ENCODE results near the gene RAET1L. TPM values are rescaled to one million over a fixed set of nuclear protein-coding genes. Genes with fewer than 3 reads are reported as not detected.
"Not testable (repeated sequence)": the region's sequence is repeated elsewhere in the genome, so short reads cannot be mapped to it uniquely, and the experiment has no call there.

RAET1L gene
- total and polyA plus RNA-seq, 2 donors (not counting 1 experiment from before 2014, with no cell fraction given), result not detected

DNA sequence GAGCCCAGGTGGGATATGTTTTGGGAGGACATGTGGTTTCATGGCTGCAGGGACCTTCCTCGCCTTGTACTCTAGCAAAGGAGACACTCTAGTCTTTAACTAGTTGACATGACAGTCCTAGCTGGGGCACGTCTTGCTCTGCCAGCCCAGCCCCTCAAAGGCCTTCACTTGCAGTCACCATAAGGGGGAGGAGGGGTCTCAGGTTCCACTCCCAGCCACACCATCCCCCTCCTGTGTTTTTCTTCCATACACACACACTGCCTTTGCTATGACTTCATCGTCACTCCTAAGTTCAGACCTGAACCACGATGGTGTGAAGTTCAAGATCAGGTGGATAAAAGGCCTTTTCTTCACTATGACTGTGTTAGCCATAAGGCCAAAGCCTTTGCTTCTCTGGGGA, 48.1 kb downstream of the RAET1L start:
- Histone ChIP-seq H3K9me3 (ENCODE audit: control insufficient read depth, insufficient read depth, low read depth, low read length) (no peaks in the 10 kb centered on the region), H3K9ac (ENCODE audit: insufficient read depth, low read length) (no peak overlapping the region), H3K36me3 (ENCODE audit: control insufficient read depth, insufficient read depth, low read length) (no peaks in the 10 kb centered on the region), H3K27ac (ENCODE audit: insufficient read depth, low read length) (no peak overlapping the region), H3K27me3 (ENCODE audit: control insufficient read depth, insufficient read depth, low read length) (peaks cover 15% of the 10 kb centered on the region), H3K4me3 (replicated peaks in 1 of 4; ENCODE audit: control extremely low read depth in 1 of 4, insufficient read depth in 1 of 4, low read depth in 3 of 4, low read length in 4 of 4) (no peak overlapping the region), H2AFZ (ENCODE audit: low read length) (no peak overlapping the region), H4K20me1 (ENCODE audit: control insufficient read depth, extremely low read depth, insufficient read depth, low read length) (no peaks in the 10 kb centered on the region), H3K4me1 (ENCODE audit: control insufficient read depth, extremely low read depth, insufficient read depth, low read length) (no peaks in the 10 kb centered on the region), H3K4me2 (ENCODE audit: extremely low read depth, insufficient read depth, low read length) (no peak overlapping the region), H3K79me2 (ENCODE audit: control insufficient read depth, insufficient read depth, low read length) (no peaks in the 10 kb centered on the region)
- no peak for DNase-seq (ENCODE audit: low read depth in 2 of 2)
- no peak for TF ChIP-seq EZH2 (IDR thresholded peaks at IDR 0.05; ENCODE audit: low read length, missing control alignments)
- TF ChIP-seq, protein P1, sequence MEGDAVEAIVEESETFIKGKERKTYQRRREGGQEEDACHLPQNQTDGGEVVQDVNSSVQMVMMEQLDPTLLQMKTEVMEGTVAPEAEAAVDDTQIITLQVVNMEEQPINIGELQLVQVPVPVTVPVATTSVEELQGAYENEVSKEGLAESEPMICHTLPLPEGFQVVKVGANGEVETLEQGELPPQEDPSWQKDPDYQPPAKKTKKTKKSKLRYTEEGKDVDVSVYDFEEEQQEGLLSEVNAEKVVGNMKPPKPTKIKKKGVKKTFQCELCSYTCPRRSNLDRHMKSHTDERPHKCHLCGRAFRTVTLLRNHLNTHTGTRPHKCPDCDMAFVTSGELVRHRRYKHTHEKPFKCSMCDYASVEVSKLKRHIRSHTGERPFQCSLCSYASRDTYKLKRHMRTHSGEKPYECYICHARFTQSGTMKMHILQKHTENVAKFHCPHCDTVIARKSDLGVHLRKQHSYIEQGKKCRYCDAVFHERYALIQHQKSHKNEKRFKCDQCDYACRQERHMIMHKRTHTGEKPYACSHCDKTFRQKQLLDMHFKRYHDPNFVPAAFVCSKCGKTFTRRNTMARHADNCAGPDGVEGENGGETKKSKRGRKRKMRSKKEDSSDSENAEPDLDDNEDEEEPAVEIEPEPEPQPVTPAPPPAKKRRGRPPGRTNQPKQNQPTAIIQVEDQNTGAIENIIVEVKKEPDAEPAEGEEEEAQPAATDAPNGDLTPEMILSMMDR (conservative IDR thresholded peaks at IDR 0.05 in 1 of 2, IDR thresholded peaks at IDR 0.05 in 1 of 2; ENCODE audit: low read depth in 1 of 2, low read length in 2 of 2), result no peak

DNA sequence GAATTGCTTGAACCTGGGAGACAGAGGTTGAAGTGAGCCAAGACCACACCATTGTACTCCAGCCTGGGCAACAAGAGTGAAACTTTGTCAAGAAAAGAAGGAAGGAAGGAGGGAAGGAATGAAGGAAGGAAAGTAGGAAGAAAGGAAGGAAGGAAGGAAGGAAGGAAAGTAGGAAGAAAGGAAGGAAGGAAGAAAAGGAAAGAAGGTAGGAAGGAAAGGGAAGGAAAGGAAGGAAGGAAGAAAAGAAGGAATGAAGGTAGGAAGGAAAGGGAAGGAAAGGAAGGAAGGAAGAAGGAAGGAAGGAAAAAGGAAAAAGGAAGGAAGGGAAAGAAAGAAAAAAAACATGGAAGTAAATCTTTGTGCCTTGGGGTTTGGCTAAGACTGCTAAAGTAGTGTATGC, 49.9 kb downstream of the RAET1L start:
- TF ChIP-seq, protein P1 (conservative IDR thresholded peaks at IDR 0.05 in 1 of 2, IDR thresholded peaks at IDR 0.05 in 1 of 2; ENCODE audit: low read depth in 1 of 2, low read length in 2 of 2), result no peak
- TF ChIP-seq EZH2 (IDR thresholded peaks at IDR 0.05; ENCODE audit: low read length, missing control alignments), result no peak
- no peak overlapping the region for H3K9ac ChIP-seq (ENCODE audit: insufficient read depth, low read length)
- H3K27ac ChIP-seq (ENCODE audit: insufficient read depth, low read length), result no peak overlapping the region
- no peaks in the 10 kb centered on the region for H3K9me3 ChIP-seq (ENCODE audit: control insufficient read depth, insufficient read depth, low read depth, low read length)
- H3K27me3 ChIP-seq (ENCODE audit: control insufficient read depth, insufficient read depth, low read length), result peaks cover 15% of the 10 kb centered on the region
- no peaks in the 10 kb centered on the region for H3K79me2 ChIP-seq (ENCODE audit: control insufficient read depth, insufficient read depth, low read length)
- no peaks in the 10 kb centered on the region for H3K36me3 ChIP-seq (ENCODE audit: control insufficient read depth, insufficient read depth, low read length)
- H4K20me1 ChIP-seq (ENCODE audit: control insufficient read depth, extremely low read depth, insufficient read depth, low read length), result no peaks in the 10 kb centered on the region
- H3K4me1 ChIP-seq (ENCODE audit: control insufficient read depth, extremely low read depth, insufficient read depth, low read length), result no peaks in the 10 kb centered on the region
- H2AFZ ChIP-seq (ENCODE audit: low read length), result no peak overlapping the region
- DNase-seq (ENCODE audit: low read depth in 2 of 2), result no peak
- no peak overlapping the region for H3K4me2 ChIP-seq (ENCODE audit: extremely low read depth, insufficient read depth, low read length)
- no peak overlapping the region for H3K4me3 ChIP-seq (replicated peaks in 1 of 4; ENCODE audit: control extremely low read depth in 1 of 4, insufficient read depth in 1 of 4, low read depth in 3 of 4, low read length in 4 of 4)

DNA sequence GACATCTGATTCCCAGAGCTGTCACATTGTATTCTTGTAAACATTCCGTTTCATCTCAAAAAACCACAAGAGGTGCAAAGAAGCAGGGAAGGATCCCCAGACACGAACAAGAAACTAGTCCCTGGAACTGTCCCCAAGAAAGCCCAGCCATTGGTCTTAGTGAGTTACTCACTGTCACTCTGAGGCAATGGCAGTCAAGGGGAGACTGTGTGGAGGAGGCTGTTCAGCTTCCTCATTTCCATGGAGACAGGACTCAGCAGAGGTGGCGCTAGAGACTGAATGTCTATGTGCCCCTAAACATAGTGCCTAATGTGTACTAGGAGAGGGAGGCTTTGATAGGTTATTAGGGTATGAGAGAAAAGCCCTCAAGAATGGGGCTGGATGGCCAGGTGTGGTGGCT, 50.5 kb downstream of the RAET1L start:
- Histone ChIP-seq H3K4me3 (replicated peaks in 1 of 4; ENCODE audit: control extremely low read depth in 1 of 4, insufficient read depth in 1 of 4, low read depth in 3 of 4, low read length in 4 of 4) (no peak overlapping the region), H3K4me1 (ENCODE audit: control insufficient read depth, extremely low read depth, insufficient read depth, low read length) (no peaks in the 10 kb centered on the region), H3K27ac (ENCODE audit: insufficient read depth, low read length) (no peak overlapping the region), H3K9me3 (ENCODE audit: control insufficient read depth, insufficient read depth, low read depth, low read length) (no peaks in the 10 kb centered on the region), H3K9ac (ENCODE audit: insufficient read depth, low read length) (no peak overlapping the region), H4K20me1 (ENCODE audit: control insufficient read depth, extremely low read depth, insufficient read depth, low read length) (no peaks in the 10 kb centered on the region), H3K27me3 (ENCODE audit: control insufficient read depth, insufficient read depth, low read length) (peaks cover 17% of the 10 kb centered on the region), H2AFZ (ENCODE audit: low read length) (no peak overlapping the region), H3K36me3 (ENCODE audit: control insufficient read depth, insufficient read depth, low read length) (no peaks in the 10 kb centered on the region), H3K4me2 (ENCODE audit: extremely low read depth, insufficient read depth, low read length) (no peak overlapping the region), H3K79me2 (ENCODE audit: control insufficient read depth, insufficient read depth, low read length) (no peaks in the 10 kb centered on the region)
- TF ChIP-seq, protein P1 (conservative IDR thresholded peaks at IDR 0.05 in 1 of 2, IDR thresholded peaks at IDR 0.05 in 1 of 2; ENCODE audit: low read depth in 1 of 2, low read length in 2 of 2), result no peak
- no peak for TF ChIP-seq EZH2 (IDR thresholded peaks at IDR 0.05; ENCODE audit: low read length, missing control alignments)
- DNase-seq (ENCODE audit: low read depth in 2 of 2), result no peak

DNA sequence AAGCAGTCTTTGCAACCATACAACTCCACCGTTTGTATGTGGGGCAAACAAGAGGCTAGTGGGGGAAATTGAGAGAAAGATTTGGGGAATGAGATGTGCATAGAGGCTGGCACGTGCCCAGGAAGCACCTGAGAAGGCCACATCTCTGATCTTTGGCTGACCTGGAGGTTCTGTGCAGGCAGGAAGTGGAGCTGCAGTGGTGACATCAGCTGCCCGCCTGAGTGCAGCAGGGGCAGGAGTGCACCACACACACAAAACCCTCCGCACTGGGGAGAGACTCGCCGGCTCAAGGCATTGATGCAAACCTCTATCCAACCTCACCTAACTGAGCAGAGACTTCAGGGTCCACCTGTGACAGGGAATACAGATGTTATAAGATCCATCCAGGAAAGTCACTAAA, 50.9 kb downstream of the RAET1L start:
- H4K20me1 ChIP-seq (ENCODE audit: control insufficient read depth, extremely low read depth, insufficient read depth, low read length); H3K79me2 ChIP-seq (ENCODE audit: control insufficient read depth, insufficient read depth, low read length); H3K9ac ChIP-seq (ENCODE audit: insufficient read depth, low read length); H3K9me3 ChIP-seq (ENCODE audit: control insufficient read depth, insufficient read depth, low read depth, low read length); H3K4me3 ChIP-seq (replicated peaks in 1 of 4; ENCODE audit: control extremely low read depth in 1 of 4, insufficient read depth in 1 of 4, low read depth in 3 of 4, low read length in 4 of 4); H3K4me1 ChIP-seq (ENCODE audit: control insufficient read depth, extremely low read depth, insufficient read depth, low read length); H3K4me2 ChIP-seq (ENCODE audit: extremely low read depth, insufficient read depth, low read length); H3K36me3 ChIP-seq (ENCODE audit: control insufficient read depth, insufficient read depth, low read length); H3K27ac ChIP-seq (ENCODE audit: insufficient read depth, low read length); DNase-seq (ENCODE audit: low read depth in 2 of 2); H2AFZ ChIP-seq (ENCODE audit: low read length): not testable (repeated sequence)
- H3K27me3 ChIP-seq (ENCODE audit: control insufficient read depth, insufficient read depth, low read length), result peaks cover 18% of the 10 kb centered on the region

Measured in fibroblast of lung (primary cell).